Measurements from ENCODE around the gene ANO3. TPM values are rescaled to one million over a fixed set of nuclear protein-coding genes. Genes with fewer than 3 reads are reported as not detected.
A peak's percentile ranks its signal among the peaks of the same experiment; 100 is the strongest.
"Not testable (repeated sequence)": the region's sequence is repeated elsewhere in the genome, so short reads cannot be mapped to it uniquely, and the experiment has no call there.

Gene ANO3
- total RNA-seq, 1 donor from 2014 or later = 0.05 TPM

DNA sequence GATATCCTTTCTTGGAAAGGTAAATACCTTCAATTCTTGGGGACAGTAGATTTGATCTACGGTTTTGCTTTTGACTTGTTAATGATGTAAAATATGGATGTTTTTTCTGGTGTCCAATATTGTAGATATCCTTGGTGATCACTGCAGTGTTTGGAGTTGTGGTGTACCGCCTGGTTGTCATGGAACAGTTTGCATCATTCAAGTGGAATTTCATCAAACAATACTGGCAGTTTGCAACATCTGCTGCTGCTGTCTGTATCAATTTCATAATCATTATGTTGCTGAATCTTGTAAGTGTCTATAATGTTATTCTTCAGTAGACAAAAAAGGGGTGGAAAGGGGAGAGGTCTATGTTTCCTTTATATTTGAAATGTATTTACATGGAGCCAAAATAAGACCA is 267.5 kb downstream of the ANO3 start:
- ATAC-seq = no peak

DNA sequence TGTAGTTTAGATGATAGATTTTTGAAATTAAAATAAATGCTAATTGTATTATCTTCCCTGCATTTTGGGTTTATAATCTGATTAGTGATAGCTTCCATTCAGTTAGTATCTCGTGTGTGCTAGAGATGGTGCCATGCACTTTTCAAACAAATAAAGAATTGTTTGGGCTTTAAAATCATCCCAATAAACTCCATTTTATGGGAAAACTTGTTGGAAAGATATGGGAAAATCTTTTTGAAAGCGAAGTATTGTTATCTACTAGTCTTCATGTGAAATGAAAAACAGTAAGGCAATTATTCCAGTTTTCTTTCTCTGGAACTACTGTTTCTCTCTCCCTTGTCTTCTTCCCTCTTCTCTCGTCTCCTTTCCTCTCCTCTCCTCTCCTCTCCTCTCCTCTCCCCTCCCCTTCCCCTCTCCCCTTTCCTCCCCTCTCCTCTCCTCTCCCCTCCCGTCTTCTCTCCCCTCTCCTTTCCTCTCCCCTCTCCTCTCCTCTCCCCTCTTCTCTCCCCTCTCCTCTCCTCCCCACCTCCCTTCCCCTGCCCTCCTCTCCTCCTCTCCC is 268.0 kb downstream of the ANO3 start:
- intact Hi-C loops (cut with DNase I) = no loop called here
- no peak for ATAC-seq
- no peak for DNase-seq (ENCODE audit: missing footprints)

More for the DNA sequence above, 267.5 kb downstream of the ANO3 start:
- DNase-seq (ENCODE audit: missing footprints) = no peak
- intact Hi-C loops (cut with DNase I) = no loop called here

DNA sequence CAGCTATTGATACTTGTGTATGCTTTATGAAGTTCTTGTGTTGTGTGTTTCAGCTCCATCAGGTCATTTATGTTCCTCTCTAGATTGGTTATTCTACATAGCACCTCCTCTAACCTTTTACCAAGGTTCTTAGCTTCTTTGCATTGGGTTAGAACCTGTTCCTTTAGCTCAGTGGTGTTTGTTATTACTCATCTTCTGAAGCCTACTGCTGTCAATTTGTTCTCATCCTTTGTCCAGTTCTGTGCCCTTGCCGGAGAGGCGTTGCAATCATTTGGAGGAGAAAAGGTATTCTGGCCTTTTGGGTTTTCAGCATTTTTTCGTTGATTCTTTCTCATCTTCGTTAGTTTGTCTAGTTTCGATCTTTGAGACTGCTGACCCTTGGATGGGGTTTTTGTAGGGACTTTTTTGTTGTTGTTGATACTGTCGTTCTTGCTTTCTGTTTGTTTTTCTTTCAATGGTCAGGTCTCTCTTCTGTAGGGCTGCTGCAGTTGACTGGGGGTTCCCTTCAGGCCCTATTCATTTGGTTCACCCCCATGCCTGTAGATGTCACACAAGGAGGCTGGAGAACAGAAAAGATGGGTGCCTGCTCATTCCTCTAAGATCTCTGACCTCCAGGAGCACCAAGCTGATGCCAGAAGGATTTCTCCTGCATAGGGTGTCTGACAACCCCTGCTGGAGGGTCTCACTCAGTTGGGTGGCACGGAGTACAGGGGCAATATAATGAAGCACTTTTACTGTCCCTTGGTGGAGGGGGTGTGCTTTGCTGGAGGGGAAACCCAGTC is 276.0 kb downstream of the ANO3 start:
- DNase-seq (ENCODE audit: missing footprints) (no peak), ATAC-seq (no peak)
- intact Hi-C loops (cut with DNase I) = no loop called here

DNA sequence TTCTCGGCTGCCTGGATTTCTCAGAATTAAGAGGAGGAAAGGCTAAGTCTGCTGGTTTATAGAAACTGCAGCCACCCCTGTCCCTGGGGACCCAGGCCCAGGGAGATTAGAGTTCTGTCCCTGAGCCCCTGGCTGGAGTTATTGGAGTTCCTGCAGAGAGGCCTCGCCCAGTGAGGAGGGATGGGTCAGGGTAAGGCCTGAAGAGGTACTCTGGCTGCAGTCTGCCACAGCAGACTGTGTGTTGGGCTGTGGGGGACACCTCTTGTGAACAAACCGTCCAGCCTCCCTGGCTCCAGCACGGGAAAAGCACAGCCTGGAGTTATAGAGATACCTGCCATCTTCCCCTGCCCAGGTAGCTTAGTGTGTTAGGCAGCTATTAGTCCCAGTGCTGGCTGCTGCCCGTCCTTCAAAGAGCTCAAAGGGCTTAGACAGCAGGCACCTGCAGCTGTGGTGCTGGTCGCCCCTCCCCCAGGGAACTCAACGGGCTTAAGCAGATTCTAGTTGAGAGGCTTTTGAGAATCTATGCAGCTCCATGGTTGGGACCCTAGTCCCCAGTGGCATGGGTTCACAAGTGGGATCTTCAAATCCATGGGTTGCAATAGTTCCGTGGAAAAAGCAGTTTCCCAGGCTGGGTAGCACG is 276.7 kb downstream of the ANO3 start:
- ATAC-seq (no peak), DNase-seq (ENCODE audit: missing footprints) (no peak)
- intact Hi-C loops (cut with DNase I) = no loop called here

DNA sequence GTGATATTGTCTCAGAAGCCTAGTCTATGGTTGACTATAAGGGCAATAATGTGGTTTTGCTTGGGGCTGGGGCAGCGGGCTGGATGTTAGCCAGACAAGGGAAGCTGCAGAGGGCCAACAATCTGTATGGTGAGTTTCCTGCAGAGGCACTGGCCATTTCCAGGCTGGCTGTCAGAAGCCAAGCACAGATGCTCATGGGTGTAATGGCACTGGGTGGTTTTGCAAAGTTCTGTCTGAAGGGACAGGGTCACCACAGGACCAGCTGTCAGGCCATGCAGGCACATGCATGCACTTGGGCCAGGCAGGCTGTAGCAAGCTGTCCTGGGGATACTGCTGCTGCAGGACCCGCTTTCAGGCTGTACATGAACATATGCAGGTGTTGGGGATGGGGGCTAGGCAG is 281.8 kb downstream of the ANO3 start:
- intact Hi-C loops (cut with DNase I) = no loop called here
- no peak for DNase-seq (ENCODE audit: missing footprints)
- no peak for ATAC-seq

DNA sequence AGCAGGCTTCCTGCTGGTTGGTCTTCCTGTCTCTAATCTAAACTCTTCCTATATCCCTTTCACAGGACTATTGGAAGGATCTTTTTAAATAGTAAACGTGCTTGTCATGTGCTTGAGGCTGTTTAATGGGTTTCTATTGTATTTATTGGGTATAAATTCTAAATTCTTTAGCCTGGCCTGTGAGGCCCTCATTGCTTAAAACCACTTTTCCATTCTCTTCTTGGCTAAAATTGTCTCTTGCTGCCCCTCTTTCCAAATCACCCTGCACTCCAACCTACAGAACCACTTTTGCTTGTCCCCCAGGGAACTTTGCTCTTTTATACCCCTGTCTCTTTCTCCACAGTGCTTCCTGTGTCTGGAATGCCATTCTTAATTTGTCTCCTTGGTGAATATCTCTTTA is 286.5 kb downstream of the ANO3 start:
- ATAC-seq (no peak), DNase-seq (ENCODE audit: missing footprints) (no peak)
- intact Hi-C loops (cut with DNase I) = no loop called here

DNA sequence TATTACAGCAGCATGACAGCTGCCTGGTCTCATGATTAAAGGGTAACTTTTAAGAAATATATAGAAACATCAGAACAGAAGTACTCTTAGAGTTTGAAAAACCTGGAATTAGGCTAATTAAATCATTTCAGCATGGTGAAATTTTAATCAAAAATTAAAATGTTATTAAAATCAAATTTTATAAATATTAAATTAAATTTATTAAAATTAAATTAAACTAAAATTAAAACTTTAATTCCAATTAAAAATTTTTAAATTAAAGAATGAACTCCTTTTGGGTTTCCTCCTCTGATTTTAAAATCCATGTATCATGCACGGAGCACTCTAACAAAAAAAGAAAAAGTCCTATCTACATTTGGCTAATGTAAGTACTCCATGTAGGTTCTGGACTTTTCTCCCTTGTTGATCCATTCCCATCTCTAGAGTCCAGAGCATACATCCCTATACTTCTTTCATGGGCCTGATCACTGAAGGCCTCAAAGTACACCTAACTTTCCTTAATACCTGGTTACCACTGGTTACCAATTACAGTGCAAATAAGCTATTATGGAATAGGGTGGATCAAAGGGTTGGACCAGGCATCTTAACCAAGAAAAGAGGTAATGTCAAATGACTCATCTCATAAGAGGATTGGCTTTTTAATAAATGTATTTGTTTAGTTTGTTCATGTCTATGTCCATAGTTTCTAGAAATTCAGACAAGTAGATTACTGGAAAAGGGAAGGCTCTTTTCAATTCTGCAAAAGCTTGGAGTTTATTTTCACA is 288.5 kb downstream of the ANO3 start:
- DNase-seq (ENCODE audit: missing footprints) (no peak), ATAC-seq (no peak)
- intact Hi-C loops (cut with DNase I) = no loop called here

DNA sequence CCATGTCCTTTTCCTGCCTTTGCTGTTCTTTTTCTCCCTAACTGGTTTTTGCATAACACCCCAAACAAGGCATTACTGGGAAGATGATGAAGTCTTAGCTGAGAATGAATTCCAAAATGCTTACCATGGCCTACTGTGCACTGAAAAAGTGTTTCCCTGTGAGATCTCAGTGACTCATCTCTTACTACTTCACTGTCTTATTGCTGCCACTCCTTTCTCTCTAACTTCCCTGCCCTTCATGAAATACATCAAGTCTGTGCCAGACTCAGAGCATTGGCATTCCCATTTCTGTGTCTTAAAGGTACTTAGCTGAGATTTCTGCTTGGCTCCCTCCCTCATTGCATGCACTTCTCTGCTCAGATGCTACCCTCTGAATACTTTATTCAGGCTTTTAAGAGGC is 289.2 kb downstream of the ANO3 start:
- no peak for ATAC-seq
- no peak for DNase-seq (ENCODE audit: missing footprints)
- intact Hi-C loops (cut with DNase I) = no loop called here

DNA sequence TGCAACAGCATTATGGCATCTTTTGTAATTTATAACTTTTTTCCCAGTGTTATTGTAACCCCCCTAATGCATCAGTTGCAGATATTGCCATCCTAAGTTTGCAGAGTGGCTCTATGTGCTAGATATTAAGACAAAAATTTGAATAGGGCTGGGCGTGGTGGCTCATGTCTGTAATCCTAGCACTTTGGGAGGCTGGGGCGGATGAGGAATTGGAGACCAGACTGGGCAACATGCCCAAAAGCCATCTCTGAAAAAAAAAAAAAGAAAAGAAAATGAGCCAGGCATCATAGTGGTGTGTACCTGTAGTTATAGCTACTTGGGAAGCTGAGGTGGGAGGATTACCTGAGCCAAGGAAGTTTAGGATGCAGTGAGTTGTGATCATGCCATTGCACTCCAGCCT is 290.3 kb downstream of the ANO3 start:
- intact Hi-C loops (cut with DNase I) = no loop called here
- ATAC-seq (no peak), DNase-seq (ENCODE audit: missing footprints) (no peak)

DNA sequence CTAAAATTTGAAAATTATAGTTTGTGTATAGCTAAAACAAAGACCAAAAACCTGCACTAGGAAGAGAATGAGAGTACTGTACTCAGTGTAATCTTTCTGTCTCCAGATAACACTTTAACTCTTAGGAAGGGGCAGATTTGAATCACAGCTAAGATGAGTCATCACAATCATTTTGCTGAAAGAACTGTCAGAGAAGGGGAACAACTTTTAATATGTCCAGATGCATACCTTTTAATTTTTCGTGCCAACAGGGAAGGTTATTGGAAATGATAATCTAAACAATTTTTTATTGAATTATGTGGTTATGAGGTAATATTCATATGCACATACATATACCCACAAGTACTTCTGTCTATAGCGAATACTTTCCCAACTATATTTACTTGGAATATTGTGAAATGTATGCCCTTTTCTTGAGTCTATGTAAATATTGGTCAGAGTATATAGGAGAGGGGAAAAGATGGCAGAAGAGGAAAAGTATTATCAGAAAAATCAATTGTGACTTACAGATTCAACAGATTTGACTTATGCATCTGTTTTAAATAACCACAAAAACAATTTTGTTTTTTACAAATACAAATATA is 291.2 kb downstream of the ANO3 start:
- intact Hi-C loops (cut with DNase I) = no loop called here
- ATAC-seq = no peak
- DNase-seq (ENCODE audit: missing footprints) = no peak

DNA sequence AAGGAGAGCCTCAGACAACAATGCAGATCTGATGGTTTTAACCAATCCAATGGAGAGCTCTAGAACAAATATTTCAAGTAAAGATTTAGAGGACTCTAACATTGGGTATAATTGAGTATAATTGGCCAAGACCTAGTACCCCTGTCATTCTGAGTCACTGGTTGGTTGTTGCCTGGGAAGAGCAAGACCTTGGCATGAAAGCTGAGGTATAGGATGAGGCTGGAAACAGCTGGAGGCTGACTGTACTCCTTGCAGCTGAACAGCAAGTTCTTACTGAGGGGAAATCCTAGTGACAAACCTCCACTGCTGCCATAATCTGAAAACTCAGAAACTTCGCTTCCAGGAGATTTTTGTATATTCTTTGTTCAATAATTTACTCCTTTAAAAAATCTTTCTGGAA is 294.4 kb downstream of the ANO3 start:
- ATAC-seq = no peak
- intact Hi-C loops (cut with DNase I) = no loop called here
- DNase-seq (ENCODE audit: missing footprints) = no peak

DNA sequence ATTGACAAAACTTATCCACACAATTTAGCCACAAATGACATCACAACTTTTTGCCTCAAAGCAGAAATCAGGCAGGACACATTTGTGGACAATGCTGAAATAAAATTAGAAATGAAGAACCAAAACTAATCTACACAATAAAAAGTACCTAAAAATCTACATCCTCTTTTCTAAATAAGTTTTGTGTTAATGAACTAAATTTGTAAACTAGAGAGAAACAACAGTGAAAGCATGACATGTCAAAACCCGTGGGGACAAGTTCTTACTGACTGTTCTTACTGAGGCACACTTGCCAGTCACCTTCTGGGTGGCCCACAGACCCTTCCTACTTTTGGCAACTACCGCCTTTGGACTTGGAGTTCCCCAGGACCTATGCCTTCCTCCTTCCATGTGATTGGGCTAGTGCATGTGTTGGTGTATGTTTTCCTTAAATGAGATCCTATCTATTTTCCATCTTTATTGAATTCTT is 300.8 kb downstream of the ANO3 start:
- intact Hi-C loops (cut with DNase I) = no loop called here
- no peak for DNase-seq (ENCODE audit: missing footprints)
- ATAC-seq = no peak

DNA sequence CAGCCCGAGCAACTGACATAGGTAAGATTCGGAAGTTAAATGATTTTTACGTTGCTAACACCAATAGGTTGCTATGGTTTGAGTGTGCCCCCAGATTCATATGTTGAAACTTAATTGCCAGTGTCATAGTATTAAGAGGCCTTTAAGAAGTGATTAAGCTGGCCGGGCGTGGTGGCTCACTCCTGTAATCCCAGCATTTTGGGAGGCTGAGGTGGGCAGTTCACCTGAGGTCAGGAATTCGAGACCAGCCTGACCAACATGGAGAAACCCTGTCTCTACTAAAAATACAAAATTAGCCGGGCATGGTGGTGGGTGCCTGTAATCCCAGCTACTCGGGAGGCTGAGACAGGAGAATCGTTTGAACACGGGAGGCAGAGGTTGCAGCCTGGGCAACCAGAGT is 311.4 kb downstream of the ANO3 start:
- ATAC-seq; DNase-seq (ENCODE audit: missing footprints); intact Hi-C loops (cut with DNase I): not testable (repeated sequence)

DNA sequence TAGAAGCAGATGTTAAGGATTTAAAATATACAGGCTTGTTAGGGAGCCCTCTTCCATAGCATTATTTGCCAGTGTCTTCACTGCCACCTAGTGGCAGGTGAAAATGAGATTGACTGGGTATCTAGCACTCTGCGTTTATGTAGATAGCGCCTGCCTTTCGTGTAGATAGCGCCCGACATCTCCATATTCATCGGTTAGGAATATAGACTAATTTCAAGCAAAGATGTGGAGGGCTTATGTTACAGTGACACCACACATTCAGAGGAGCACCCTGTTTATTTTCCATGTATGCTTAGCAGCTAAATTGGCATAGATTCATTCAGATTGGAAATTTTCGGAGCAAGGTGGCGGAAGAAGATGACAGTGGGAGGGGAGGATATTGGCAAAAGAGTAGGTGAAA is 318.0 kb downstream of the ANO3 start:
- ATAC-seq (peak; percentile 48), DNase-seq (ENCODE audit: missing footprints) (no peak)
- intact Hi-C loops (cut with DNase I) = no loop called here

DNA sequence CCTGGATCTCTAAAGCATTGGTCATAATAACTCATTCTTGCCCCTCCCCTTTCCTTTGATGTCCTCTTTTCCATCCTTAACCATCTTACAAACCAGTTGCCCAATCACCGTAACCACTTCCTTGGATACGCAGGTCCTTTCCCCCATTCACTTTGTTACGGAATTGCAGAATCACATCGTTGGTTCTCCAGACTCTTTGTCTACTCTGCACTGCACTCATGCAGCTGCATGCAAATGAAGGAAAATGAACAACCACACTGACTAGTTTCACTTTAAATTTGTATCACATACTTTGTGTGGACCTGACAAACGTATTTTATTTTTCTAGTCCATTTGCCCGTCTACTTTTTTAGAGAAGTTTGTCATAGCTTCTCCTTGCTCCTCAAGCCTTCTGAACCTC is 320.0 kb downstream of the ANO3 start:
- DNase-seq (ENCODE audit: missing footprints) = no peak
- no peak for ATAC-seq
- intact Hi-C loops (cut with DNase I) = no loop called here

DNA sequence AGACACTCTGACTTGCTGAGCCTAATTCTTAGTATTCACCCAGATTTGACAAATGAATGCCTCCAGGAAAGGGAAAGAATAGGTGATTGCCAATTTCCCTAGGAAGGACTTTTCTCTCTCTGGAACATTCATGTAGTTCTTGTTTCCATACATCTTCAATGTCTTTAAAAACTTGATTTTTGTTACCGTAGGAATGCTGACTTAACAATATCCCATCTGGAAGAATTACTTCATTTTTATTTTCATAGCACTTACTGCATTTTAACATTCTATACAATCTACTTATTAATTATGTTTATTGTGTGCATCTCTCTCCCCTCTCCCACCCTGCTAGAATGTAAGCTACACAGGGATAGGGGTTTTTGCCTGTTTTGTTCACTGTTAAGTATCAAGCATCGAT is 323.4 kb downstream of the ANO3 start:
- intact Hi-C loops (cut with DNase I) = no loop called here
- ATAC-seq = no peak
- no peak for DNase-seq (ENCODE audit: missing footprints)

DNA sequence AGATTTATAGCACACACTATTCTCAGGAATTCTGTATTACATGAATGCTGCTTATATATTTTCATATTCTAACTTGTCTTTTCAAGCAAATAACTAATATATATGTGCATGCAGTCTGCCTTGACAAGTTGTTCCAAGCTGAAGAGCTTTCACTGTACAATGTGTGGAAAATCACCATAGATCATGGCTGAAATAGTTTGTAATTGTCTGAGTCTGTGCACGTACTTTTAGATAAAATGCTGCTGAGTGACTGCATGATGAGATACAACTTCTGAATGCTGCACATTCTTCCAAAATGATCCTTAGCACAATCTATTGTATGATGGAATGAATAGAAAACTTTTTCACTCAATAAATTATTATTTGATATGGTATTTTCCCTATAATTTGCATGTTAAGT is 331.0 kb downstream of the ANO3 start:
- DNase-seq (ENCODE audit: missing footprints) (no peak), ATAC-seq (no peak)
- intact Hi-C loops (cut with DNase I) = no loop called here

DNA sequence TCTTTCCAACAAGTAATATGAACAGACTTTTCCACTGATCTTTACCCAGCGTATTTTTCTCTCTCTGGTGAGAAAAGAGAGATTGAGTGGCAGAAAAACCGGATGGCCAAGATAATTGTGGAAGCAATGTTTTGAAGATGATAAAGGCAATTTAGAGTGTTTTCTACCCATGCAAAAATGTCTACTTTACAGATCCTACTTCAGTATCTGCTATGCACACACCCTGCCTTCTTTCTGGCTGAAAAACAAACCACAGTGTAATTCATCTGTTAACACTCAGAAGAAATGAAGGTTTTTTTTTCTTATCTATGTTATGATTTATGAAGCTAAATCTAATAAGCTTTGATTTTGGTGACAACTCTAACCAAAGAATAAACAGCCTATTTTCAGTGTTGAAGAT is 333.1 kb downstream of the ANO3 start:
- no peak for DNase-seq (ENCODE audit: missing footprints)
- ATAC-seq = no peak
- intact Hi-C loops (cut with DNase I) = no loop called here

DNA sequence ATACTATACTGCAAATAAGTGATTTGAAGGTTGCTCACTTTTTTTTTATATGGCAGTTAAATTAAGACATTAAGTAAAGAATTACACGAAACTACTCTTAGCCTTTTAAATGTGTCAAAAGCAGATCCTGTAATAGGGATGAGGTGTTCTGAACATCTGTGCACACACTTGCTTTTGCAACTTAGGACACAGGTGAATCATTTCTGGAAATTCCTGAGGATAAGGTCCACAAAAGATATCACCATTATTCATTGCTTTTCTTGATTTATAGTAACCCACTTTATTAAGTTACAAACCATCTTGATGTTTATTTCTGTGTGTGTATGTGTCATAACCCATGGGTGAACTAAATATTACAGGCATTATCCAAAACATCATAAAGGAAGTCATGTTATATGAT is 334.0 kb downstream of the ANO3 start:
- intact Hi-C loops (cut with DNase I) = no loop called here
- ATAC-seq = no peak
- DNase-seq (ENCODE audit: missing footprints) = no peak

Measured in Right ventricle myocardium inferior (tissue), 1 donor.